Stimulated activated CD8-positive, alpha-beta memory T cell treated with anti-CD3 and anti-CD28 coated beads, Interleukin-7, amount 100 ng/mL, for 4 hours (primary cell): ENCODE data around the gene ANKRD23.
A peak's percentile ranks its signal among the peaks of the same experiment; 100 is the strongest.

ENCODE experiments used
- DNase-seq, 2 donors: peaks; one replicate each; pipeline ENCODE4 v3.0.0-alpha.2; 2020; ENCODE audit warnings: low read depth in 2 of 2

Gene ANKRD23

GRCh38 chr2:96877631-96878092, 33.8 kb upstream of the ANKRD23 start:
- DNase-seq, result no peak

- no peak for DNase-seq
These were observed 33.2 kb upstream of the ANKRD23 start for GRCh38 chr2:96877042-96877451.

GRCh38 chr2:96876269-96877041, 32.6 kb upstream of the ANKRD23 start:
- DNase-seq, result no peak

- no peak for DNase-seq
These were observed 31.9 kb upstream of the ANKRD23 start for GRCh38 chr2:96875498-96876268.

GRCh38 chr2:96874198-96874831, 30.5 kb upstream of the ANKRD23 start:
- no peak for DNase-seq

GRCh38 chr2:96873651-96874096, 29.9 kb upstream of the ANKRD23 start:
- no peak for DNase-seq

GRCh38 chr2:96872591-96873349, 28.9 kb upstream of the ANKRD23 start:
- DNase-seq, result no peak

GRCh38 chr2:96870626-96871255, 26.9 kb upstream of the ANKRD23 start:
- peak in 1 of 2 donors; percentile 65 for DNase-seq

GRCh38 chr2:96869822-96870625, 26.2 kb upstream of the ANKRD23 start, which contains the start of gene SEMA4C:
SEMA4C (minus strand) TSS chr2:96870080; CDS start chr2:96867886, 2,194 bp downstream.
- DNase-seq, result peak in 1 of 2 donors; percentile 60

GRCh38 chr2:96869281-96869821, 25.5 kb upstream of the ANKRD23 start:
- no peak for DNase-seq

- peak in 1 of 2 donors; percentile 52 for DNase-seq
These were observed 24.9 kb upstream of the ANKRD23 start for GRCh38 chr2:96868555-96869280.

GRCh38 chr2:96867756-96868554, 24.1 kb upstream of the ANKRD23 start:
- DNase-seq, result no peak

GRCh38 chr2:96866986-96867755, 23.4 kb upstream of the ANKRD23 start:
- DNase-seq, result no peak

- no peak for DNase-seq
These were observed 22.8 kb upstream of the ANKRD23 start for GRCh38 chr2:96866586-96866985.

GRCh38 chr2:96866149-96866548, 22.3 kb upstream of the ANKRD23 start:
- DNase-seq, result no peak

GRCh38 chr2:96865654-96866053, 21.8 kb upstream of the ANKRD23 start:
- no peak for DNase-seq

- no peak for DNase-seq
These were observed 20.7 kb upstream of the ANKRD23 start for GRCh38 chr2:96864343-96865091.
